A549 (cell line): ENCODE results near the gene CFAP68. TPM values are rescaled to one million over a fixed set of nuclear protein-coding genes. Genes with fewer than 3 reads are reported as not detected.

ENCODE experiments used
- ATAC-seq, 2 experiments: fragments of 200-7000 bp in 1 of 2; fragments of >200 bp in 1 of 2; cut with Nextera tagmentation in 1 of 2; cut with Tn5 transposase in 1 of 2; 3 replicates each; pipeline versions ENCODE4 v1.8.0 to v1.9.1; 2018 to 2020; ENCODE audit warnings: mild to moderate bottlenecking in 1 of 2, moderate library complexity in 1 of 2
- CTCF ChIA-PET: fragments of 300-600 bp; sonication (Branson Sonifier 250); formaldehyde crosslinking; extraction: SDS; loops from one replicate; lab custom pipeline; 2021; ENCODE audit warnings: antibody characterized with exemption, inconsistent platforms; lab: Yijun Ruan, JAX
- POLR2A ChIA-PET: fragments of 350-600 bp; formaldehyde crosslinking; extraction: SDS; loops from one replicate; lab custom pipeline; 2021; ENCODE audit warnings: antibody characterized with exemption, inconsistent platforms; lab: Yijun Ruan, JAX
- DNase-seq, 2 experiments: peaks; one replicate each; pipeline versions ENCODE4 v3.0.0 to v3.0.0-alpha.2; 2011 to 2016; ENCODE audit warnings: low read depth in 1 of 2, low spot score in 1 of 2
- FAIRE-seq: peaks from 2 replicates; lab custom pipeline; 2011; peaks lifted over from hg19 to GRCh38; lab: Jason Lieb, UNC
- H3K27ac ChIP-seq, 2 experiments: fragments of >200 bp; sonication (Bioruptor Twin); formaldehyde crosslinking; 3 replicates each; pipeline ENCODE4 v1.5.1; 2016 to 2017
- H3K4me1 ChIP-seq: fragments of >200 bp; sonication (Bioruptor Twin); formaldehyde crosslinking; 3 replicates; pipeline ENCODE4 v1.6.1; 2016
- H3K4me2 ChIP-seq: fragments of >200 bp; sonication (Bioruptor Twin); formaldehyde crosslinking; 3 replicates; pipeline ENCODE4 v1.6.1; 2016
- H3K4me3 ChIP-seq: fragments of >200 bp; sonication (Bioruptor Twin); formaldehyde crosslinking; 3 replicates; pipeline ENCODE4 v1.5.1; 2016
- H3K9me3 ChIP-seq: fragments of >200 bp; sonication (Bioruptor Twin); formaldehyde crosslinking; 3 replicates; pipeline ENCODE4 v1.6.1; 2016
- CBX2 ChIP-seq: fragments of 200-600 bp; sonication (generic); IDR thresholded peaks from 2 replicates; pipeline ENCODE4 v1.6.1; 2016; ENCODE audit warnings: low read depth, mild to moderate bottlenecking, borderline replicate concordance
- CBX8 ChIP-seq: fragments of 200-600 bp; sonication (generic); IDR thresholded peaks from 2 replicates; pipeline ENCODE4 v1.6.1; 2016
- CEBPB ChIP-seq, 2 experiments: fragments of >200 bp in 1 of 2; sonication (Bioruptor Twin) in 1 of 2; formaldehyde crosslinking in 1 of 2; IDR thresholded peaks; 2 replicates each; pipeline ENCODE4 v1.6.1; 2012 to 2016
- CHD2 ChIP-seq: fragments of 150-350 bp; IDR thresholded peaks from 2 replicates; pipeline ENCODE4 v1.6.1; 2014; ENCODE audit warnings: low read length; ENCODE audit not compliant: partially characterized antibody
- EHF ChIP-seq: fragments of 250-450 bp; sonication (Bioruptor Pico); IDR thresholded peaks from 2 replicates; pipeline ENCODE4 v1.5.0; 2020; ENCODE audit warnings: mild to moderate bottlenecking
- EP300 ChIP-seq, 2 experiments: fragments of >200 bp; sonication (Bioruptor Twin); formaldehyde crosslinking; IDR thresholded peaks; 2 replicates in 1 of 2; 3 replicates in 1 of 2; pipeline ENCODE4 v1.6.1; 2016 to 2017
- ESRRA ChIP-seq: fragments of 150-350 bp; IDR thresholded peaks from 2 replicates; pipeline ENCODE4 v1.6.1; 2014; ENCODE audit warnings: mild to moderate bottlenecking, low read length, borderline replicate concordance
- FOSB ChIP-seq: fragments of 250-450 bp; sonication (Bioruptor Pico); IDR thresholded peaks from 2 replicates; pipeline ENCODE4 v1.5.0; 2020; ENCODE audit warnings: mild to moderate bottlenecking, moderate library complexity
- FOSL2 ChIP-seq, 2 experiments: fragments of 450-650 bp in 1 of 2; fragments of >200 bp in 1 of 2; sonication (Bioruptor Twin) in 1 of 2; formaldehyde crosslinking; IDR thresholded peaks; 2 replicates each; pipeline versions ENCODE4 v1.5.0 to v1.6.1; 2016 to 2020; ENCODE audit warnings: mild to moderate bottlenecking in 1 of 2, moderate library complexity in 1 of 2
- FOXS1 ChIP-seq: fragments of 250-450 bp; sonication (Bioruptor Pico); IDR thresholded peaks from 2 replicates; pipeline ENCODE4 v1.5.0; 2020; ENCODE audit warnings: mild to moderate bottlenecking, moderate library complexity
- HOXA7 ChIP-seq: fragments of 250-450 bp; sonication (Bioruptor Pico); IDR thresholded peaks from 2 replicates; pipeline ENCODE4 v1.5.0; 2020; ENCODE audit warnings: mild to moderate bottlenecking, moderate library complexity
- HOXB13 ChIP-seq: fragments of 250-450 bp; sonication (Bioruptor Pico); IDR thresholded peaks from 2 replicates; pipeline ENCODE4 v1.5.0; 2020; ENCODE audit warnings: low read depth, mild to moderate bottlenecking, moderate library complexity
- JUN ChIP-seq, 2 experiments: fragments of >200 bp; sonication (Bioruptor Twin); formaldehyde crosslinking; IDR thresholded peaks; 2 replicates in 1 of 2; 3 replicates in 1 of 2; pipeline ENCODE4 v1.6.1; 2016 to 2017
- KDM1A ChIP-seq: fragments of 200-600 bp; sonication (generic); IDR thresholded peaks from 2 replicates; pipeline ENCODE4 v1.6.1; 2016; ENCODE audit warnings: low read depth, mild to moderate bottlenecking
- KDM5A ChIP-seq: fragments of 200-600 bp; sonication (generic); IDR thresholded peaks from 2 replicates; pipeline ENCODE4 v1.6.1; 2016; ENCODE audit warnings: antibody characterized with exemption, mild to moderate bottlenecking
- POLR2A ChIP-seq: IDR thresholded peaks from 2 replicates; pipeline ENCODE4 v1.6.1; 2012; ENCODE audit warnings: mild to moderate bottlenecking, low read length
- RAD21 ChIP-seq, 2 experiments: fragments of >200 bp in 1 of 2; sonication (Bioruptor Twin) in 1 of 2; formaldehyde crosslinking in 1 of 2; IDR thresholded peaks in 1 of 2; conservative IDR thresholded peaks in 1 of 2; 2 replicates in 1 of 2; 3 replicates in 1 of 2; pipeline ENCODE4 v1.6.1; 2012 to 2018; ENCODE audit warnings: inconsistent platforms in 1 of 2
- RFX5 ChIP-seq: fragments of 450-650 bp; IDR thresholded peaks from 2 replicates; pipeline ENCODE4 v1.7.1; 2014; ENCODE audit warnings: antibody characterized with exemption, mild to moderate bottlenecking, moderate library complexity
- RNF2 ChIP-seq: fragments of 200-600 bp; sonication (generic); IDR thresholded peaks from 2 replicates; pipeline ENCODE4 v1.6.1; 2016; ENCODE audit warnings: low read depth, mild to moderate bottlenecking, antibody characterized with exemption, moderate library complexity, borderline replicate concordance
- SREBF2 ChIP-seq: fragments of 450-650 bp; IDR thresholded peaks from 2 replicates; pipeline ENCODE4 v1.6.1; 2014; ENCODE audit warnings: mild to moderate bottlenecking, moderate library complexity
- TFCP2L1 ChIP-seq: fragments of 250-450 bp; sonication (Bioruptor Pico); IDR thresholded peaks from 2 replicates; pipeline ENCODE4 v1.5.0; 2021; ENCODE audit warnings: mild to moderate bottlenecking
- ZSCAN20 ChIP-seq: fragments of 250-450 bp; sonication (Bioruptor Pico); IDR thresholded peaks from 2 replicates; pipeline ENCODE4 v1.8.0; 2022; ENCODE audit warnings: mild to moderate bottlenecking, moderate library complexity
- whole genome bisulfite sequencing: methylation state at CpG from one replicate; pipeline ENCODE4 v1.1.6; 2017; ENCODE audit errors: missing lambda C conversion rate; 5-methylcytosine and 5-hydroxymethylcytosine counted together
- polyA plus RNA-seq, 4 experiments: library from polyadenylated mRNA; depleted of rRNA in 3 of 4; stranded (reverse); fragments of >200 nt; fragmentation: RNase III in 1 of 4; extraction: RNeasy Plus Mini Kit Qiagen cat#74134 plus additional on column Dnase treatment in 1 of 4; gene quantifications; 2 replicates in 3 of 4; 3 replicates in 1 of 4; pipeline ENCODE4 v1.2.3, GENCODE V29; 2011 to 2017
- TF ChIP-seq, protein P1 (sequence below): fragments of 250-450 bp; sonication (Bioruptor Pico); IDR thresholded peaks from 2 replicates; pipeline ENCODE4 v1.5.0; 2021; ENCODE audit warnings: mild to moderate bottlenecking, moderate library complexity, borderline replicate concordance
- TF ChIP-seq, protein P2 (sequence below): fragments of >200 bp; sonication (Bioruptor Twin); formaldehyde crosslinking; IDR thresholded peaks from 2 replicates; pipeline ENCODE4 v1.6.1; 2016
- TF ChIP-seq, protein P3 (sequence below): fragments of >200 bp; sonication (Bioruptor Twin); formaldehyde crosslinking; IDR thresholded peaks from 3 replicates; pipeline ENCODE4 v1.5.1; 2016
- TF ChIP-seq, protein P4 (sequence below): IDR thresholded peaks from 2 replicates; pipeline ENCODE4 v1.6.1; 2012
- TF ChIP-seq, protein P5 (sequence below): fragments of 150-350 bp; IDR thresholded peaks from 2 replicates; pipeline ENCODE4 v1.6.1; 2014; ENCODE audit warnings: low read depth, mild to moderate bottlenecking, low read length

The CFAP68 gene
- polyA plus RNA-seq, 2 of the 4 experiments (the other 2 are of a cell fraction) = 36.3 to 59.7 TPM

DNA sequence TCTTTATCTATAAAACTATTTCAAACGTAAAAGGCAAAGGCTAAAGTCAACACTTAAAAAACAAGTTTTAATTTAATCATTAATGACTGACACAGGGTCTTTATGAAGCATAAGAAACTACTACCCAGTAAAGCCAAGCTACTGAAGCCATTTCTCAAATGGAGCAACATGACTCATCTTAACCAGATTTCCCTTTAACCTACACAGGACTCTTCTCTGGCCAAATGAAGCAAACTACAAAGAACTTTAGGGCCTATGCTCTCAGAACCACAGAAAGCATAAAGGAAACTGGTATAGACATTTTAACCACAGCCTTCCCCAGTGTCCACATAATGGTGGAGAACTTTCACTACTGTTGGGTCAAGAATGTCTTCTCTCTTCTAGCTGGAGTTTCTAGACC is 42.6 kb upstream of the CFAP68 start:
- Histone ChIP-seq H3K4me1 (no peaks in the 10 kb centered on the region; the same call in 2 of the 3 replicates), H3K27ac (no peak overlapping the region), H3K4me3 (no peak overlapping the region), H3K9me3 (no peaks in the 10 kb centered on the region), H3K4me2 (no peak overlapping the region)
- FAIRE-seq (no peak), ATAC-seq (no peak), DNase-seq (no peak)
- no peak for TF ChIP-seq RNF2
- TF ChIP-seq, protein P1, sequence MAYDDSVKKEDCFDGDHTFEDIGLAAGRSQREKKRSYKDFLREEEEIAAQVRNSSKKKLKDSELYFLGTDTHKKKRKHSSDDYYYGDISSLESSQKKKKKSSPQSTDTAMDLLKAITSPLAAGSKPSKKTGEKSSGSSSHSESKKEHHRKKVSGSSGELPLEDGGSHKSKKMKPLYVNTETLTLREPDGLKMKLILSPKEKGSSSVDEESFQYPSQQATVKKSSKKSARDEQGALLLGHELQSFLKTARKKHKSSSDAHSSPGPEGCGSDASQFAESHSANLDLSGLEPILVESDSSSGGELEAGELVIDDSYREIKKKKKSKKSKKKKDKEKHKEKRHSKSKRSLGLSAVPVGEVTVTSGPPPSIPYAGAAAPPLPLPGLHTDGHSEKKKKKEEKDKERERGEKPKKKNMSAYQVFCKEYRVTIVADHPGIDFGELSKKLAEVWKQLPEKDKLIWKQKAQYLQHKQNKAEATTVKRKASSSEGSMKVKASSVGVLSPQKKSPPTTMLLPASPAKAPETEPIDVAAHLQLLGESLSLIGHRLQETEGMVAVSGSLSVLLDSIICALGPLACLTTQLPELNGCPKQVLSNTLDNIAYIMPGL (CRISPR knock-in tag) = no peak
- TF ChIP-seq HOXB13 = no peak
- TF ChIP-seq EP300 (IDR thresholded peaks at IDR 0.05) = no peak
- no peak for TF ChIP-seq FOSL2 (IDR thresholded peaks at IDR 0.05)
- TF ChIP-seq FOSL2 (CRISPR knock-in tag; IDR thresholded peaks at IDR 0.05) = no peak
- no peak for TF ChIP-seq CHD2
- TF ChIP-seq RFX5 = no peak
- TF ChIP-seq, protein P2, sequence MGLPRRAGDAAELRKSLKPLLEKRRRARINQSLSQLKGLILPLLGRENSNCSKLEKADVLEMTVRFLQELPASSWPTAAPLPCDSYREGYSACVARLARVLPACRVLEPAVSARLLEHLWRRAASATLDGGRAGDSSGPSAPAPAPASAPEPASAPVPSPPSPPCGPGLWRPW = no peak
- TF ChIP-seq RAD21 (conservative IDR thresholded peaks at IDR 0.05 in 1 of 2, IDR thresholded peaks at IDR 0.05 in 1 of 2) = no peak
- TF ChIP-seq CBX8 = no peak
- TF ChIP-seq POLR2A = no peak
- CTCF ChIA-PET = interaction anchor here (1.0 kb wide), 1 partner anchor 60 kb away, joined by 3 read pairs; no protein-coding TSS in a partner anchor
- 72% methylated on average over 1 of the region's 1 CpG for WGBS
- POLR2A ChIA-PET = no interaction called here

DNA sequence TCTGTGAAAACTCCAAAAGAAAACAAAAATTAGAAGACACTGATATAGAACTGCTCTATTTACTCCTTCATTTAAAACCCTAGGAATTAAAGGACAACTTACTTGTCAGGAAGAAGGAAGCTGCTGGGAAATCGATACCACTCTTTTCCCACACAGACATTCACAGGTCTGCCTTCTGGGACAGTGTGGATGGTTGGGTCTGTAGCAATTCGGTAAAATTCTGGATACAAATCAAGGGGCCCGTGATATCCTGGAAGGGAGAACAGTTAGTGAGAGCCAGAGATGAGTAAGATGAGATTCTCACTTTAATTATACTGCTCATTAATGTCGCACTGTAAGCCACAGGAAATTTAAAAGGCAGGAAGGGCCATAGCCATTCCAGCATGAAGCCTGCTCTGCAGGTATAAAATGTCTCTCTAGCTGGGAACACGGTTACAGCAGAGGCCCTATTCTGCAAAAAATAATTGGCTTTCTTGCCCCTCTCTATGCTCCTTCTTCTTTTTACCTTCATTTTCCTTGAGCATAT is 41.9 kb upstream of the CFAP68 start:
- Histone ChIP-seq H3K4me2 (no peak overlapping the region), H3K9me3 (no peaks in the 10 kb centered on the region), H3K4me1 (no peaks in the 10 kb centered on the region; the same call in 2 of the 3 replicates), H3K27ac (no peak overlapping the region)
- CTCF ChIA-PET = no interaction called here
- FAIRE-seq (no peak), DNase-seq (no peak), ATAC-seq (no peak)
- 90% methylated on average over 5 of the region's 5 CpGs for WGBS
- POLR2A ChIA-PET = no interaction called here
- no peak for TF ChIP-seq CBX8
- no peak for TF ChIP-seq CBX2
- TF ChIP-seq FOSB (CRISPR knock-in tag) = no peak
- no peak for TF ChIP-seq ESRRA
- TF ChIP-seq, protein P3, sequence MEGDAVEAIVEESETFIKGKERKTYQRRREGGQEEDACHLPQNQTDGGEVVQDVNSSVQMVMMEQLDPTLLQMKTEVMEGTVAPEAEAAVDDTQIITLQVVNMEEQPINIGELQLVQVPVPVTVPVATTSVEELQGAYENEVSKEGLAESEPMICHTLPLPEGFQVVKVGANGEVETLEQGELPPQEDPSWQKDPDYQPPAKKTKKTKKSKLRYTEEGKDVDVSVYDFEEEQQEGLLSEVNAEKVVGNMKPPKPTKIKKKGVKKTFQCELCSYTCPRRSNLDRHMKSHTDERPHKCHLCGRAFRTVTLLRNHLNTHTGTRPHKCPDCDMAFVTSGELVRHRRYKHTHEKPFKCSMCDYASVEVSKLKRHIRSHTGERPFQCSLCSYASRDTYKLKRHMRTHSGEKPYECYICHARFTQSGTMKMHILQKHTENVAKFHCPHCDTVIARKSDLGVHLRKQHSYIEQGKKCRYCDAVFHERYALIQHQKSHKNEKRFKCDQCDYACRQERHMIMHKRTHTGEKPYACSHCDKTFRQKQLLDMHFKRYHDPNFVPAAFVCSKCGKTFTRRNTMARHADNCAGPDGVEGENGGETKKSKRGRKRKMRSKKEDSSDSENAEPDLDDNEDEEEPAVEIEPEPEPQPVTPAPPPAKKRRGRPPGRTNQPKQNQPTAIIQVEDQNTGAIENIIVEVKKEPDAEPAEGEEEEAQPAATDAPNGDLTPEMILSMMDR = no peak
- no peak for TF ChIP-seq KDM5A
- TF ChIP-seq CEBPB (IDR thresholded peaks at IDR 0.05) = no peak
- TF ChIP-seq EHF (CRISPR knock-in tag) = no peak
- TF ChIP-seq, protein P4, sequence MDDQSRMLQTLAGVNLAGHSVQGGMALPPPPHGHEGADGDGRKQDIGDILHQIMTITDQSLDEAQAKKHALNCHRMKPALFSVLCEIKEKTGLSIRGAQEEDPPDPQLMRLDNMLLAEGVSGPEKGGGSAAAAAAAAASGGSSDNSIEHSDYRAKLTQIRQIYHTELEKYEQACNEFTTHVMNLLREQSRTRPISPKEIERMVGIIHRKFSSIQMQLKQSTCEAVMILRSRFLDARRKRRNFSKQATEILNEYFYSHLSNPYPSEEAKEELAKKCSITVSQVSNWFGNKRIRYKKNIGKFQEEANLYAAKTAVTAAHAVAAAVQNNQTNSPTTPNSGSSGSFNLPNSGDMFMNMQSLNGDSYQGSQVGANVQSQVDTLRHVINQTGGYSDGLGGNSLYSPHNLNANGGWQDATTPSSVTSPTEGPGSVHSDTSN = no peak
- TF ChIP-seq, protein P5, sequence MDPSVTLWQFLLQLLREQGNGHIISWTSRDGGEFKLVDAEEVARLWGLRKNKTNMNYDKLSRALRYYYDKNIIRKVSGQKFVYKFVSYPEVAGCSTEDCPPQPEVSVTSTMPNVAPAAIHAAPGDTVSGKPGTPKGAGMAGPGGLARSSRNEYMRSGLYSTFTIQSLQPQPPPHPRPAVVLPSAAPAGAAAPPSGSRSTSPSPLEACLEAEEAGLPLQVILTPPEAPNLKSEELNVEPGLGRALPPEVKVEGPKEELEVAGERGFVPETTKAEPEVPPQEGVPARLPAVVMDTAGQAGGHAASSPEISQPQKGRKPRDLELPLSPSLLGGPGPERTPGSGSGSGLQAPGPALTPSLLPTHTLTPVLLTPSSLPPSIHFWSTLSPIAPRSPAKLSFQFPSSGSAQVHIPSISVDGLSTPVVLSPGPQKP = no peak
- TF ChIP-seq ZSCAN20 (CRISPR knock-in tag) = no peak
- TF ChIP-seq HOXA7 = no peak
- TF ChIP-seq FOXS1 (CRISPR knock-in tag) = no peak
- no peak for TF ChIP-seq JUN (IDR thresholded peaks at IDR 0.05)
- no peak for TF ChIP-seq SREBF2
- no peak for TF ChIP-seq CHD2
- TF ChIP-seq KDM1A = no peak
- TF ChIP-seq, protein P2 = no peak
- TF ChIP-seq FOSL2 (IDR thresholded peaks at IDR 0.05) = no peak
- TF ChIP-seq FOSL2 (CRISPR knock-in tag; IDR thresholded peaks at IDR 0.05) = no peak
- no peak for TF ChIP-seq TFCP2L1 (CRISPR knock-in tag)
- TF ChIP-seq, all 56 proteins: peak for 0
- H3K4me3 ChIP-seq = no peak overlapping the region
